ENCODE measurements around the gene ALOX12.

ALOX12 gene

DNA sequence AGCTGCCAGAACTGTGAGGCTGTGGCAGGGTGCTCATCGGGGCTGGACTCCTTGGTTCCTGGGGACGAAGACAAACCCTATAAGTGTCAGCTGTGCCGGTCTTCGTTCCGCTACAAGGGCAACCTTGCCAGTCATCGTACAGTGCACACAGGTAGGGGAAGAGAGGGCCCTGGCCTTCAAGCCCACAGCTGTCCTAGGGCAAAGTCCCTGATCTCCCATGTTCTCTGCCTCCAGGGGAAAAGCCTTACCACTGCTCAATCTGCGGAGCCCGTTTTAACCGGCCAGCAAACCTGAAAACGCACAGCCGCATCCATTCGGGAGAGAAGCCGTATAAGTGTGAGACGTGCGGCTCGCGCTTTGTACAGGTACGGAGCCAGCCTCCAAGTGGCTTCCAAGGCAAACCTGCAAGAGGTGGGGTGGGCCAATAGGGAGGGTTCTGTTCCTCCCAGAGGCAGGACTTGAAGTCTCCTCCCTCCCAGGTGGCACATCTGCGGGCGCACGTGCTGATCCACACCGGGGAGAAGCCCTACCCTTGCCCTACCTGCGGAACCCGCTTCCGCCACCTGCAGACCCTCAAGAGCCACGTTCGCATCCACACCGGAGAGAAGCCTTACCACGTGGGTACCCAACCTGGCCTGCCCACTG, 30.7 kb downstream of the ALOX12 start:
- FAIRE-seq, result no peak
- no peak for DNase-seq (ENCODE audit: insufficient read length)
- TF ChIP-seq POLR2AphosphoS5 (IDR thresholded peaks at IDR 0.05; ENCODE audit: low read depth, low read length), result no peak
- no peak for TF ChIP-seq POLR2A (IDR thresholded peaks at IDR 0.05; ENCODE audit: low read depth, low read length)
- no peak for TF ChIP-seq TAF1 (IDR thresholded peaks at IDR 0.05; ENCODE audit: borderline replicate concordance, low read depth, low read length)

DNA sequence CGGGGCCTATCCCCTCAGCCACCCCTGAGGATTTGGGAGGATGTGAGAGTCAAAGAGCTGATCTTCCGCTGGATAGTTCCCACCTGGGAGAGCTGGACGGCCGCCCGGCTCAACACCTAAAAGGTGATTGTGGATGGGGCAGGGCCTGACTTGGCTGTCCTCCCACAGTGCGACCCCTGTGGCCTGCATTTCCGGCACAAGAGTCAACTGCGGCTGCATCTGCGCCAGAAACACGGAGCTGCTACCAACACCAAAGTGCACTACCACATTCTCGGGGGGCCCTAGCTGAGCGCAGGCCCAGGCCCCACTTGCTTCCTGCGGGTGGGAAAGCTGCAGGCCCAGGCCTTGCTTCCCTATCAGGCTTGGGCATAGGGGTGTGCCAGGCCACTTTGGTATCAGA, 31.5 kb downstream of the ALOX12 start:
- TF ChIP-seq POLR2A (IDR thresholded peaks at IDR 0.05; ENCODE audit: low read depth, low read length) (no peak), POLR2AphosphoS5 (IDR thresholded peaks at IDR 0.05; ENCODE audit: low read depth, low read length) (no peak), TAF1 (IDR thresholded peaks at IDR 0.05; ENCODE audit: borderline replicate concordance, low read depth, low read length) (no peak)
- no peak for DNase-seq (ENCODE audit: insufficient read length)
- no peak for FAIRE-seq

DNA sequence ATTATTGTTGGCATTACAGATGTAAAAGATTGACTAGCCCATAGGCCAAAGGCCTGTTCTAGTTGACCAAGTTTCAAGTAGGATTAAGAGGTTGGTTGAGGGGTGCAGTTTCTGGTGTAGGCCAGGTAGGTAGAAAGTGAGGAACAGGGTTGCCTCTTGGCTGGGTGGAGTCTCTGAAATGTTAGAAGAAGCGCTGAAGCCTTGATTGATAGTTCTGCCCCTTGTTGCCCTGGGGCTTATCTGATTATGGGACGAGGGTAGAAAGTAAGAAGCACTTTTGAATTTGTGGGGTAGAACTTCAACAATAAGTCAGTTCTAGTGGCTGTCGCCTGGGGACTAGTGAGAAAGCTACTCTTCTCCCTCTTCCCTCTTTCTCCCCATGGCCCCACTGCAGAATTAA, 33.2 kb downstream of the ALOX12 start:
- FAIRE-seq (no peak), DNase-seq (ENCODE audit: insufficient read length) (no peak)
- TF ChIP-seq TAF1 (IDR thresholded peaks at IDR 0.05; ENCODE audit: borderline replicate concordance, low read depth, low read length) (no peak), POLR2A (IDR thresholded peaks at IDR 0.05; ENCODE audit: low read depth, low read length) (no peak), POLR2AphosphoS5 (IDR thresholded peaks at IDR 0.05; ENCODE audit: low read depth, low read length) (no peak)

DNA sequence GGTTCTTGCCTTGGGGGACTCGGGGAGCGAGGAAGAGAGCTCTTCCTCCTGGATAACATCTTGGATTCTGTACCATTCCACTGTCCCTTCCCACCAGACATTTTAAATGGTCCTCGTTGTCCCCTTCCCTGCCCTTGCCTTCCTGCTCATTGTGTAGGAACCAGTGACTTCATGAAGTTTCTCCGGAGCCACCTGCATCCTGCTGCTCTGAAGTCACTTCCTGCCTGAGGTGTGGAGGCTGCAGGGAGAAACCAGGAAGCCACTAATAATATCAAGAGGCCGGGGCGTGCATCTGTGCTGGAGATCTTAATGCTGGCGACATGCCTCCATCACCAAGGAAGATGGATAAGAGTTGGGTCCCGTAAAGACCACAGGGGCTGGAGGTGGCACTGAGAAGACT, 33.8 kb downstream of the ALOX12 start:
- TF ChIP-seq POLR2AphosphoS5 (IDR thresholded peaks at IDR 0.05; ENCODE audit: low read depth, low read length) (no peak), POLR2A (IDR thresholded peaks at IDR 0.05; ENCODE audit: low read depth, low read length) (no peak), TAF1 (IDR thresholded peaks at IDR 0.05; ENCODE audit: borderline replicate concordance, low read depth, low read length) (no peak)
- FAIRE-seq, result peak; percentile 85
- no peak for DNase-seq (ENCODE audit: insufficient read length)

DNA sequence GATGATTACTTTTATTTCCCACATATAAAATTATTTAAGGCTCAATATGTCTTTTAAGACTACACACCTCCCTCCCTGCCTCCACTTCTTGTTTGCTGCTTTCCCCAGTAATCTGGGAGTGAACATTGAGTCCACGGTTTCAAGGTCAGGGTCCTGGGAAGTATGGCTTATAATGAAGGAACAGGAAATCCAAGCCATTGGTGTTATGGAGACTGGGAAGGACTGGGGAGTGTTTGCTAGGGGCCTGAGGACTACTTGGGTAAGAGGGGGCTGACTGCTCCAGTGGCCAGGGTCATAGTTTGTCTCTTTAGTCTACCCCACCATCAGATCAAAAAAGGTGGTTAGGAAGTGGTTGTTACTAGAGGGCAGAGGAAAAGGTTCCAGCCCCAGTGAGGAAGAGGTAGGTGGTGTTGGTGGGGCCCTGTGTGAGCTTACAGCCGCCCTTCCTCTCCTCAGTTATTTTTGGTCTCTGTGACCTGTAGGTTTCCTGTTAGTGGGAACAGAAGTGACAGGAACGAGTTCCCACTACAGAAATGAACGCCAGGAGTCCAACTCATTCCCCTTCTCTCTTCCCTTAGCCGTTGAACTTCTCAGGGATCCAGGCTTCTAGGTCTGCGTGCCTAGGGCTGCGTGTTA, 39.2 kb downstream of the ALOX12 start:
- DNase-seq (ENCODE audit: insufficient read length), result no peak
- no peak for TF ChIP-seq POLR2AphosphoS5 (IDR thresholded peaks at IDR 0.05; ENCODE audit: low read depth, low read length)
- no peak for TF ChIP-seq POLR2A (IDR thresholded peaks at IDR 0.05; ENCODE audit: low read depth, low read length)
- no peak for TF ChIP-seq TAF1 (IDR thresholded peaks at IDR 0.05; ENCODE audit: borderline replicate concordance, low read depth, low read length)
- no peak for FAIRE-seq

DNA sequence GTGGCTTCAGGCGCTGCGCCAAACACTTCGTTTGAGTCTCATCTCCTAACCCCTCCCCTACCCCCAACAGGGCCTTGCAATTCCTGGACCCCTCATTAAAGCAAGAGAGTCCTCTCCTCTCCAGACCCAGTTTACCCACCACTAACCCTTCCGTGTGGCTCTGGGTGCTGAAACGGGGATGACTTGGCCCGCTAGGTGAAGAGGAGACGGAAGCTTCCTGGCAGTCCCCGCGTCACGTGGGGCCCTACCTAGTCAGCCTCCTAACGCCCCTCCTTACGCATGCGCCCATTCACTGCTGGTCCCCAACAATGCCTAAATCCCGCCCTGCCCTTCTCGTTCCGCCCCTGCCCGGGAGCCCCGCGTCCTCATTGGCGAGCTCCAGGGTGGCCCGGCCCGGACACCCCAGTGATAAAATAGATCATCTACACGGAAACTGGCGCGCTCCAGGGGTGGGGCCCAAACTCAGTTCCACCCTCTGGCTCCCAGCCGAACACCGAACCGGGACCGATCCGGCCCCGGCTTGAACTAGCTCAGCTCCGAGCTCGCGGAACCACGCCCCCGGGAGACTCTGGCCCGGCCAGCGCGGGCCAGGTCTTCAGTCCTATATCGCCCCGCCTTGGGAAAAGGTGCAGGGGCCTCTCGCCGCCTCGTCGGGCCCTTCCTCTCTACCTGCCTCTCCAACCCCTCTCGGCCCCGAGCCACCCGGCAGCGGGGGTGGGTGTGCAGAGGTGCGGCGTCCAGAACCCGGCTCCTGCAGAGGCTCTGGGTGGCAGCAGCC, 39.9 kb downstream of the ALOX12 start, which contains the start of gene SLC16A13:
Gene SLC16A13 (plus strand): TSS at position 425 of the 778 bp plus-strand sequence. CDS start 368 bp downstream, outside the sequence.
- peak; percentile 100 for FAIRE-seq
- DNase-seq (ENCODE audit: insufficient read length), result peak; percentile 100
- peak; percentile 68; the same call in 1 of the 2 replicates for TF ChIP-seq TAF1 (IDR thresholded peaks at IDR 0.05; ENCODE audit: borderline replicate concordance, low read depth, low read length)
- peak; percentile 97 for TF ChIP-seq POLR2A (IDR thresholded peaks at IDR 0.05; ENCODE audit: low read depth, low read length)
- TF ChIP-seq POLR2AphosphoS5 (IDR thresholded peaks at IDR 0.05; ENCODE audit: low read depth, low read length), result peak; percentile 97

DNA sequence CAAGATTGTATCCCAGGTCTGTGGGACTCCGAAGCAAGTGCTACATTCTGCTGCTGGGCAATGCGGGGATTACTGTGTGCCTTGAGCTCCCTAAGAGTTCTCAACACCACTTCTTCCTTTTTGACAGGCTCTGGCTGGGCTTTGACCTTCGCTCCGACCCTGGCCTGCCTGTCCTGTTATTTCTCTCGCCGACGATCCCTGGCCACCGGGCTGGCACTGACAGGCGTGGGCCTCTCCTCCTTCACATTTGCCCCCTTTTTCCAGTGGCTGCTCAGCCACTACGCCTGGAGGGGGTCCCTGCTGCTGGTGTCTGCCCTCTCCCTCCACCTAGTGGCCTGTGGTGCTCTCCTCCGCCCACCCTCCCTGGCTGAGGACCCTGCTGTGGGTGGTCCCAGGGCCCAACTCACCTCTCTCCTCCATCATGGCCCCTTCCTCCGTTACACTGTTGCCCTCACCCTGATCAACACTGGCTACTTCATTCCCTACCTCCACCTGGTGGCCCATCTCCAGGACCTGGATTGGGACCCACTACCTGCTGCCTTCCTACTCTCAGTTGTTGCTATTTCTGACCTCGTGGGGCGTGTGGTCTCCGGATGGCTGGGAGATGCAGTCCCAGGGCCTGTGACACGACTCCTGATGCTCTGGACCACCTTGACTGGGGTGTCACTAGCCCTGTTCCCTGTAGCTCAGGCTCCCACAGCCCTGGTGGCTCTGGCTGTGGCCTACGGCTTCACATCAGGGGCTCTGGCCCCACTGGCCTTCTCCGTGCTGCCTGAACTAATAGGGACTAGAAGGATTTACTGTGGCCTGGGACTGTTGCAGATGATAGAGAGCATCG, 42.4 kb downstream of the ALOX12 start:
- TF ChIP-seq POLR2A (IDR thresholded peaks at IDR 0.05; ENCODE audit: low read depth, low read length), result no peak
- TF ChIP-seq POLR2AphosphoS5 (IDR thresholded peaks at IDR 0.05; ENCODE audit: low read depth, low read length), result no peak
- TF ChIP-seq TAF1 (IDR thresholded peaks at IDR 0.05; ENCODE audit: borderline replicate concordance, low read depth, low read length), result no peak
- DNase-seq (ENCODE audit: insufficient read length), result no peak
- FAIRE-seq, result no peak

DNA sequence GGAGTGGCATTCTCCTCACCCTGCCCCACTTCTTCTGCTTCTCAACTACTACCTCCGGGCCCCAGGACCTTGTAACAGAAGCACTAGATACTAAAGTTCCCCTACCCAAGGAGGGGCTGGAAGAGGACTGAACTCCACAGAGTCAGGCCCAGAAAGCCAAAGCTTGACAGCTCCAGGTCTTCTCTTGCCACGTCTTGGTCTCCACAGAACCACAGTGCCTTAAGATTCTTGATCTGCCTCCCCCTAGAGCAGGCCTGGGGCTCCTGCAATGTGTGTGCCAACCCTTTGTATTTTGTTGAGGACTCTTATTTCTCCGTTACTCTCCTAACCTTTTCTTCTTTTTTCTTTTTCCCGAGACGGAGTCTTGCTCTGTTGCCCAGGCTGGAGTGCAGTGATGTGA, 44.0 kb downstream of the ALOX12 start:
- no peak for DNase-seq (ENCODE audit: insufficient read length)
- TF ChIP-seq POLR2AphosphoS5 (IDR thresholded peaks at IDR 0.05; ENCODE audit: low read depth, low read length), result no peak
- TF ChIP-seq TAF1 (IDR thresholded peaks at IDR 0.05; ENCODE audit: borderline replicate concordance, low read depth, low read length), result no peak
- TF ChIP-seq POLR2A (IDR thresholded peaks at IDR 0.05; ENCODE audit: low read depth, low read length), result no peak
- FAIRE-seq, result no peak

DNA sequence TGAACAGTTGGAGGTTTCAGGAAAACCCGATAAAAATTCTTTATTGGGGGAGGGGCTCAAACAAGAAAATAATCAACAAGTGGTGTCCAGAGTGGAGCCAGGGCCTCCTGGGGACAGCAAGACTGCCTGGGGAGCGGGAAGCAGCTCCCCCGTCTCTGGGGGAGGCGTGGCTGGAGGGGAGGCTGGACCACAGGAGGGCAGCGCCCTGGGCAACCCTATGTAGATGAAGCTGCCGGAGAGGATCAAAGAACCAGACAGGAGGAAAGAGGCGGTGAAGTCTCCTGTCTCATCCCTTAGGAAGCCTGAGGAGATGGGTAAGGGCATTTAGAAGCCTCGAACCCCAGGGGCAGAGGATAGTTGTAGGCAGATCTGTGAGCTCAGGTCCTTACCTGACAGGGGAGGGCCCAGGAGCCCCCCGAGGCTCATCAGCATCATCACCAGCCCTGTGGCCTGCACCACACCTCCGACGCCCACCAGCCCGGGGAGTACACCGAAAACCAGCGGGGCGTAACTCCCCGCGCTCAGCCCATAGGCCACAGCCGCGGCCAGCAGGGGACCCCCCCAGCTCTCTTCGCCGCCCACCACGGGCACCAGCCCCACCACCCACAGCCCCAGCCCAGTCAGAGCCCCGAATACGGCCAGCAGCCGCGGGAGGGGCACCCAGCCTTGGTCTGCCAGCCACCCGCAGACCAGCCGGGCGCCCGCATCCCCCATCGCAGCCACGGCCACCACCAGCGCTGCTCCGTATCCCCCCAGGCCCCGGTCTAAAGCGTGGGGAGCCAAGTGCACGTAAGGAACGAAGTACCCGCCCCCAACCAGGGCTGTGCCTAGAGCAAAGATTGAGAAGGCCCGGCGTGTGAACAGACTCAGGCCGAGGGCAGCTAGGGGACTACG, 46.0 kb downstream of the ALOX12 start:
- DNase-seq (ENCODE audit: insufficient read length), result no peak
- TF ChIP-seq TAF1 (IDR thresholded peaks at IDR 0.05; ENCODE audit: borderline replicate concordance, low read depth, low read length), result no peak
- TF ChIP-seq POLR2AphosphoS5 (IDR thresholded peaks at IDR 0.05; ENCODE audit: low read depth, low read length), result no peak
- no peak for TF ChIP-seq POLR2A (IDR thresholded peaks at IDR 0.05; ENCODE audit: low read depth, low read length)
- FAIRE-seq, result peak; percentile 21

All from GM12892 (cell line).